HepG2 (cell line): ENCODE results near the gene PCGF6. TPM values are rescaled to one million over a fixed set of nuclear protein-coding genes. Genes with fewer than 3 reads are reported as not detected.

ENCODE experiments used
- CBX2 ChIP-seq, 2 experiments: fragments of 200-600 bp in 1 of 2; sonication (generic); formaldehyde crosslinking in 1 of 2; IDR thresholded peaks; 2 replicates each; pipeline versions ENCODE4 v1.7.0 to v1.8.1; 2018 to 2022; ENCODE audit warnings: low read depth in 2 of 2, low read length in 1 of 2, mild to moderate bottlenecking in 1 of 2, missing genetic modification reagents in 1 of 2
- JDP2 ChIP-seq: sonication (generic); formaldehyde crosslinking; IDR thresholded peaks from 2 replicates; pipeline ENCODE4 v1.8.1; 2022; ENCODE audit warnings: missing genetic modification reagents, borderline replicate concordance
- KLF6 ChIP-seq: IDR thresholded peaks from 2 replicates; pipeline ENCODE4 v1.8.0; 2016; ENCODE audit warnings: missing biosample characterization, missing genetic modification reagents
- NFATC3 ChIP-seq: sonication (generic); formaldehyde crosslinking; IDR thresholded peaks from 2 replicates; pipeline ENCODE4 v1.5.1; 2020; ENCODE audit warnings: mild to moderate bottlenecking, missing genetic modification reagents
- NFE2L1 ChIP-seq: sonication (generic); formaldehyde crosslinking; IDR thresholded peaks from 2 replicates; pipeline ENCODE4 v1.4.0; 2020; ENCODE audit warnings: missing genetic modification reagents, mild to moderate bottlenecking, borderline replicate concordance
- RAD51 ChIP-seq: fragments of 450-650 bp; IDR thresholded peaks from 2 replicates; pipeline ENCODE4 v1.6.1; 2016; ENCODE audit warnings: borderline replicate concordance
- RBAK ChIP-seq: sonication (generic); formaldehyde crosslinking; IDR thresholded peaks from 2 replicates; pipeline ENCODE4 v1.5.1; 2020; ENCODE audit warnings: mild to moderate bottlenecking, missing genetic modification reagents
- RXRB ChIP-seq: IDR thresholded peaks from 2 replicates; pipeline ENCODE4 v1.6.1; 2016; ENCODE audit warnings: borderline replicate concordance, missing genetic modification reagents, missing compliant biosample characterization
- SAP130 ChIP-seq: IDR thresholded peaks from 2 replicates; pipeline ENCODE4 v1.6.1; 2016; ENCODE audit warnings: low read depth
- SETDB1 ChIP-seq: sonication (generic); formaldehyde crosslinking; IDR thresholded peaks from 2 replicates; pipeline ENCODE4 v1.5.1; 2020; ENCODE audit warnings: missing genetic modification reagents, mild to moderate bottlenecking, borderline replicate concordance
- SRSF4 ChIP-seq: fragments of 200-400 bp; formaldehyde crosslinking; IDR thresholded peaks from one replicate; pipeline ENCODE4 v1.6.1; 2018; ENCODE audit warnings: mild to moderate bottlenecking, low read depth, low read length, moderate library complexity; ENCODE audit not compliant: poor library complexity, severe bottlenecking
- ZNF746 ChIP-seq: sonication (generic); formaldehyde crosslinking; IDR thresholded peaks from 2 replicates; pipeline ENCODE4 v1.8.0; 2022; ENCODE audit warnings: mild to moderate bottlenecking, missing genetic modification reagents
- polyA plus RNA-seq, 8 experiments: library from polyadenylated mRNA; depleted of rRNA in 3 of 8; stranded (reverse) in 7 of 8; unstranded in 1 of 8; fragments of >200 nt; fragmentation: Illumina TruSeq in 4 of 8; extraction: Trizol in 4 of 8; gene quantifications; 2 replicates each; pipeline versions ENCODE4 v1.2.1 to v1.2.3, GENCODE V29; 2011 to 2016; ENCODE audit warnings: low read depth in 4 of 8, missing spikeins in 1 of 8, mixed read lengths in 1 of 8; ENCODE audit not compliant: insufficient read depth in 1 of 8
- total RNA-seq, 5 experiments: library from RNA; depleted of rRNA; stranded (reverse); fragments of >200 nt; fragmentation: Illumina TruSeq; extraction: Trizol; gene quantifications; 2 replicates each; pipeline ENCODE4 v1.2.3, GENCODE V29; 2016; ENCODE audit warnings: low read depth in 1 of 5
- TF ChIP-seq, protein P1 (sequence below): sonication (generic); formaldehyde crosslinking; IDR thresholded peaks from 2 replicates; pipeline ENCODE4 v1.5.0; 2020; ENCODE audit warnings: mild to moderate bottlenecking, missing genetic modification reagents, borderline replicate concordance
- TF ChIP-seq, protein P2 (sequence below): IDR thresholded peaks from 2 replicates; pipeline ENCODE4 v1.4.0; 2020; ENCODE audit warnings: mild to moderate bottlenecking, missing genetic modification reagents

The PCGF6 gene
- total and polyA plus RNA-seq, 2 of the 13 experiments (the other 11 are each of a cell fraction or from before 2014, with no cell fraction given): 5.2 to 19.4 TPM

DNA sequence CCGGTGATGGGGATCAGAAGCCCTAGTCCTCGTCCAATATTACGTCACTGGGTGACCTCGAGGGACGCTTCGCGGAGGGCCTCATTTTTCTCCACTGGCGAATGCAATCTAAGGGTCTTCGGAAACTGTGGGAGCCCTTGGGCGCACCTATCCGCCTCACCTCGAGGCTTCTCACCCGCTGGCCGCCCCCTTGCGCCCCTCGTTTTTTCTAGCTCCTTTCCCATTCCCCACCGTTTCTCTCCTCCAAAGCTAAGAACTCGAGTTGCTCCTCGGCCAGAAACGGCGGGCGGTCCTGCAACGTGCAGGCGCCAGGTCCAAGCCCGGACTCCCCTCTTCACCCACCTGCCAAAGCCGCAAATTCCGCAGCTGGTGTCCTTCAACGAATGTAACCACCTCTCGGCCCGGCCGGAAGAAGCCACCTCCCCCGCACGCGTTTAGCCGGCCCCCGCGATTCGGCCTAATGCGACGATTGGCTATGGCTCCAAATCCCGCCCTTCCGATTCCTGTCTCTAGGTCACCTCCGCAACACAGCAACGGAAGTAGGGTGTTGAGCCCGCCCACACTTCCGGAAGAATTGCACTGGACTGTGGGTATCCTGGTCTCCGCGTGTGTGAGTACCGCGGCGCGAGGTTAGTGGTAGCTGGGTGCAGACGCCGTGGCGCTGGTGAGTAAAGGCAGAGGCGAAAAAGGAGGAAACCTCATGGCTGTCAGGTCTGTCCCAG is 45.3 kb upstream of the PCGF6 start, which contains the start of the genes ATP5MK and PDCD11 (continued):
- TF ChIP-seq CBX2 (IDR thresholded peaks at IDR 0.05; ENCODE audit: low read depth, low read length) (no peak), CBX2 (CRISPR knock-in tag; IDR thresholded peaks at IDR 0.05; ENCODE audit: low read depth) (no peak), SAP130 (CRISPR knock-in tag) (peak; percentile 99), SRSF4 (no peak), KLF6 (CRISPR knock-in tag) (peak; percentile 96), NFATC3 (CRISPR knock-in tag) (0 out of 2 replicates have a peak, but pooled peaks have one; percentile 65), NFE2L1 (CRISPR knock-in tag) (no peak), RBAK (CRISPR knock-in tag) (no peak), JDP2 (CRISPR knock-in tag) (no peak), ZNF746 (CRISPR knock-in tag) (0 out of 2 replicates have a peak, but pooled peaks have one; percentile 7), SETDB1 (CRISPR knock-in tag) (no peak), RAD51 (no peak), RXRB (CRISPR knock-in tag) (peak; percentile 63)
- TF ChIP-seq, protein P1, sequence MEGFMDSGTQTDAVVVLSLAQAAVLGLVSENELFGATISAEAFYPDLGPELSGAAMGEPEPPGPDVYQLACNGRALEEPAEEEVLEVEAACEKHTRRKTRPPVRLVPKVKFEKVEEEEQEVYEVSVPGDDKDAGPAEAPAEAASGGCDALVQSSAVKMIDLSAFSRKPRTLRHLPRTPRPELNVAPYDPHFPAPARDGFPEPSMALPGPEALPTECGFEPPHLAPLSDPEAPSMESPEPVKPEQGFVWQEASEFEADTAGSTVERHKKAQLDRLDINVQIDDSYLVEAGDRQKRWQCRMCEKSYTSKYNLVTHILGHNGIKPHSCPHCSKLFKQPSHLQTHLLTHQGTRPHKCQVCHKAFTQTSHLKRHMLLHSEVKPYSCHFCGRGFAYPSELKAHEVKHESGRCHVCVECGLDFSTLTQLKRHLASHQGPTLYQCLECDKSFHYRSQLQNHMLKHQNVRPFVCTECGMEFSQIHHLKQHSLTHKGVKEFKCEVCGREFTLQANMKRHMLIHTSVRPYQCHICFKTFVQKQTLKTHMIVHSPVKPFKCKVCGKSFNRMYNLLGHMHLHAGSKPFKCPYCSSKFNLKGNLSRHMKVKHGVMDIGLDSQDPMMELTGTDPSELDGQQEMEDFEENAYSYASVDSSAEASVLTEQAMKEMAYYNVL (CRISPR knock-in tag): peak; percentile 81; the same call in 1 of the 2 replicates
- TF ChIP-seq, protein P2, sequence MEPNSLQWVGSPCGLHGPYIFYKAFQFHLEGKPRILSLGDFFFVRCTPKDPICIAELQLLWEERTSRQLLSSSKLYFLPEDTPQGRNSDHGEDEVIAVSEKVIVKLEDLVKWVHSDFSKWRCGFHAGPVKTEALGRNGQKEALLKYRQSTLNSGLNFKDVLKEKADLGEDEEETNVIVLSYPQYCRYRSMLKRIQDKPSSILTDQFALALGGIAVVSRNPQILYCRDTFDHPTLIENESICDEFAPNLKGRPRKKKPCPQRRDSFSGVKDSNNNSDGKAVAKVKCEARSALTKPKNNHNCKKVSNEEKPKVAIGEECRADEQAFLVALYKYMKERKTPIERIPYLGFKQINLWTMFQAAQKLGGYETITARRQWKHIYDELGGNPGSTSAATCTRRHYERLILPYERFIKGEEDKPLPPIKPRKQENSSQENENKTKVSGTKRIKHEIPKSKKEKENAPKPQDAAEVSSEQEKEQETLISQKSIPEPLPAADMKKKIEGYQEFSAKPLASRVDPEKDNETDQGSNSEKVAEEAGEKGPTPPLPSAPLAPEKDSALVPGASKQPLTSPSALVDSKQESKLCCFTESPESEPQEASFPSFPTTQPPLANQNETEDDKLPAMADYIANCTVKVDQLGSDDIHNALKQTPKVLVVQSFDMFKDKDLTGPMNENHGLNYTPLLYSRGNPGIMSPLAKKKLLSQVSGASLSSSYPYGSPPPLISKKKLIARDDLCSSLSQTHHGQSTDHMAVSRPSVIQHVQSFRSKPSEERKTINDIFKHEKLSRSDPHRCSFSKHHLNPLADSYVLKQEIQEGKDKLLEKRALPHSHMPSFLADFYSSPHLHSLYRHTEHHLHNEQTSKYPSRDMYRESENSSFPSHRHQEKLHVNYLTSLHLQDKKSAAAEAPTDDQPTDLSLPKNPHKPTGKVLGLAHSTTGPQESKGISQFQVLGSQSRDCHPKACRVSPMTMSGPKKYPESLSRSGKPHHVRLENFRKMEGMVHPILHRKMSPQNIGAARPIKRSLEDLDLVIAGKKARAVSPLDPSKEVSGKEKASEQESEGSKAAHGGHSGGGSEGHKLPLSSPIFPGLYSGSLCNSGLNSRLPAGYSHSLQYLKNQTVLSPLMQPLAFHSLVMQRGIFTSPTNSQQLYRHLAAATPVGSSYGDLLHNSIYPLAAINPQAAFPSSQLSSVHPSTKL (CRISPR knock-in tag): no peak
